Astrocyte (in vitro differentiated cells and primary cell): Measurements from ENCODE around the gene ERC1. TPM values are rescaled to one million over a fixed set of nuclear protein-coding genes. Genes with fewer than 3 reads are reported as not detected.

Source experiments
- DNase-seq: peaks from one replicate; pipeline ENCODE4 v3.0.0-alpha.2; 2010; ENCODE audit warnings: low read depth
- FAIRE-seq: peaks from 2 replicates; lab custom pipeline; 2011; peaks lifted over from hg19 to GRCh38; lab: Jason Lieb, UNC
- H2AFZ ChIP-seq: 2 replicates; pipeline ENCODE4 v1.6.0; 2012; ENCODE audit warnings: low read depth, low read length, inconsistent platforms
- H3K27ac ChIP-seq: 2 replicates; pipeline ENCODE4 v1.5.1; 2011; ENCODE audit warnings: low read depth, low read length, inconsistent platforms
- H3K27me3 ChIP-seq: 2 replicates; pipeline ENCODE4 v1.6.0; 2011; ENCODE audit warnings: low read length, inconsistent platforms; ENCODE audit not compliant: insufficient read depth
- H3K36me3 ChIP-seq: 2 replicates; pipeline ENCODE4 v1.5.1; 2011; ENCODE audit warnings: low read length, inconsistent platforms; ENCODE audit not compliant: insufficient read depth
- H3K4me1 ChIP-seq: 2 replicates; pipeline ENCODE4 v1.5.1; 2011; ENCODE audit warnings: low read length, inconsistent platforms; ENCODE audit not compliant: insufficient read depth
- H3K4me2 ChIP-seq: 2 replicates; pipeline ENCODE4 v1.6.0; 2012; ENCODE audit warnings: low read length, inconsistent platforms
- H3K4me3 ChIP-seq: 2 replicates; pipeline ENCODE4 v1.5.1; 2011; ENCODE audit warnings: low read depth, mild to moderate bottlenecking, low read length, inconsistent platforms; ENCODE audit not compliant: insufficient read depth
- H3K79me2 ChIP-seq: 2 replicates; pipeline ENCODE4 v1.6.0; 2012; ENCODE audit warnings: mild to moderate bottlenecking, low read length, inconsistent platforms; ENCODE audit not compliant: insufficient read depth
- H3K9ac ChIP-seq: 2 replicates; pipeline ENCODE4 v1.6.0; 2012; ENCODE audit warnings: mild to moderate bottlenecking, low read length, inconsistent platforms
- H3K9me3 ChIP-seq: 2 replicates; pipeline ENCODE4 v1.5.1; 2012; ENCODE audit warnings: low read depth, mild to moderate bottlenecking, low read length, inconsistent platforms; ENCODE audit not compliant: insufficient read depth
- H4K20me1 ChIP-seq: 2 replicates; pipeline ENCODE4 v1.6.0; 2012; ENCODE audit warnings: low read length, inconsistent platforms; ENCODE audit not compliant: insufficient read depth
- H3K27ac Mint-ChIP-seq: one replicate; pipeline ENCODE4 v1.8.0; 2021; ENCODE audit warnings: mild to moderate bottlenecking, mixed read lengths; ENCODE audit not compliant: unreplicated experiment
- H3K27me3 Mint-ChIP-seq: one replicate; pipeline ENCODE4 v1.8.0; 2021; ENCODE audit warnings: low read depth, mixed read lengths; ENCODE audit not compliant: unreplicated experiment
- H3K36me3 Mint-ChIP-seq: one replicate; pipeline ENCODE4 v1.8.0; 2021; ENCODE audit warnings: low read depth, mixed read lengths; ENCODE audit not compliant: unreplicated experiment
- H3K4me1 Mint-ChIP-seq: one replicate; pipeline ENCODE4 v1.8.0; 2021; ENCODE audit warnings: low read depth, mixed read lengths; ENCODE audit not compliant: unreplicated experiment
- H3K4me3 Mint-ChIP-seq: one replicate; pipeline ENCODE4 v1.8.0; 2021; ENCODE audit warnings: mild to moderate bottlenecking, moderate library complexity, mixed read lengths; ENCODE audit not compliant: unreplicated experiment
- H3K9me3 Mint-ChIP-seq: one replicate; pipeline ENCODE4 v1.8.0; 2021; ENCODE audit warnings: mild to moderate bottlenecking, mixed read lengths; ENCODE audit not compliant: unreplicated experiment
- EZH2 ChIP-seq: IDR thresholded peaks from 2 replicates; pipeline ENCODE4 v1.6.1; 2012; ENCODE audit warnings: mild to moderate bottlenecking, low read length, inconsistent platforms; ENCODE audit not compliant: insufficient read depth
- total RNA-seq: library from RNA; stranded (reverse); gene quantifications from 2 replicates; pipeline ENCODE4 v1.2.1, GENCODE V29; 2021
- TF ChIP-seq, protein P1 (sequence below): IDR thresholded peaks from 2 replicates; pipeline ENCODE4 v1.5.1; 2011; ENCODE audit warnings: low read depth, mild to moderate bottlenecking, inconsistent platforms, low read length, moderate library complexity; ENCODE audit not compliant: insufficient read depth

The ERC1 gene
- total RNA-seq, 1 donor from 2014 or later, result 67.1 TPM

DNA sequence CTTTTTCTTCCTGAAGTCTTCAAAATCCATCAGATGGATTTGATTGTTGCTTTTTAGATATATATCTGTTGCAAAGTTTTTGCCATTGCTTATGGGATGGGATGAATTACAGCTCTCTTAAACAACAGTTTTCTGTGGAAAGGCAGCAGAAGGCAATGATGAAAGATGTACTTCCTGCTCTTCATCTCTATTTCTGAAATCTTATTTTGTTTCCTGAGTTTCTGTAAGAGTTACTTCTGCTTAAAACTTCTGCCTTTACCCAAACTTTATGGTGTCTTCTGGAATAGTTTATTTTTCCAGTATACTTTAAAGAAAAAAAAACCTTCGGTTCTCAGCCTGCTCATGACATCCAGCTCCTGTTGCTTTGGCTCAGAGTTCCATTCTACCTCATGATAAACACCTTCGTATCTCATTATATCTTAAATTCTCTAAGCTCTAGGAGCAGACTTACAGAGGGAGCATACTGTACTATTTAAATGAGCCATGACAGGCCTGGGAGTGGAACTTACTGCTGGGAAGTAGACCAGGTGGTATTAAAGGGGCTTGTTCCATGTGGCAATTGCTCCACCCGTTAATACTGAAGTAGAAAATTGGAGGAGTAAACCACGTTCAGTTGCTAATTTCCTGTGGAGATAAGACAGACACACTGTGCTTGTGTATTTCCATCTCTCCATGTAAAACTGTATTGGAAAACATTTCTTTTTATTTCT is 314.9 kb downstream of the ERC1 start:
- Histone ChIP-seq H4K20me1 (no peaks in the 10 kb centered on the region), H2AFZ (no peak overlapping the region), H3K9ac (no peak overlapping the region), H3K79me2 (no peaks in the 10 kb centered on the region), H3K9me3 (no peaks in the 10 kb centered on the region), H3K27me3 (no peaks in the 10 kb centered on the region), H3K4me1 (no peaks in the 10 kb centered on the region), H3K27ac (no peak overlapping the region), H3K4me2 (no peak overlapping the region), H3K36me3 (no peaks in the 10 kb centered on the region), H3K4me3 (no peak overlapping the region)
- TF ChIP-seq, protein P1, sequence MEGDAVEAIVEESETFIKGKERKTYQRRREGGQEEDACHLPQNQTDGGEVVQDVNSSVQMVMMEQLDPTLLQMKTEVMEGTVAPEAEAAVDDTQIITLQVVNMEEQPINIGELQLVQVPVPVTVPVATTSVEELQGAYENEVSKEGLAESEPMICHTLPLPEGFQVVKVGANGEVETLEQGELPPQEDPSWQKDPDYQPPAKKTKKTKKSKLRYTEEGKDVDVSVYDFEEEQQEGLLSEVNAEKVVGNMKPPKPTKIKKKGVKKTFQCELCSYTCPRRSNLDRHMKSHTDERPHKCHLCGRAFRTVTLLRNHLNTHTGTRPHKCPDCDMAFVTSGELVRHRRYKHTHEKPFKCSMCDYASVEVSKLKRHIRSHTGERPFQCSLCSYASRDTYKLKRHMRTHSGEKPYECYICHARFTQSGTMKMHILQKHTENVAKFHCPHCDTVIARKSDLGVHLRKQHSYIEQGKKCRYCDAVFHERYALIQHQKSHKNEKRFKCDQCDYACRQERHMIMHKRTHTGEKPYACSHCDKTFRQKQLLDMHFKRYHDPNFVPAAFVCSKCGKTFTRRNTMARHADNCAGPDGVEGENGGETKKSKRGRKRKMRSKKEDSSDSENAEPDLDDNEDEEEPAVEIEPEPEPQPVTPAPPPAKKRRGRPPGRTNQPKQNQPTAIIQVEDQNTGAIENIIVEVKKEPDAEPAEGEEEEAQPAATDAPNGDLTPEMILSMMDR, result no peak
- no peak for TF ChIP-seq EZH2
- H3K27ac Mint-ChIP-seq, result no peak overlapping the region
- H3K36me3 Mint-ChIP-seq, result peaks cover 14% of the 10 kb centered on the region
- FAIRE-seq (no peak), DNase-seq (no peak)
- H3K4me3 Mint-ChIP-seq, result no peak overlapping the region
- no peaks in the 10 kb centered on the region for H3K9me3 Mint-ChIP-seq
- no peaks in the 10 kb centered on the region for H3K27me3 Mint-ChIP-seq
- peaks cover 6% of the 10 kb centered on the region for H3K4me1 Mint-ChIP-seq

DNA sequence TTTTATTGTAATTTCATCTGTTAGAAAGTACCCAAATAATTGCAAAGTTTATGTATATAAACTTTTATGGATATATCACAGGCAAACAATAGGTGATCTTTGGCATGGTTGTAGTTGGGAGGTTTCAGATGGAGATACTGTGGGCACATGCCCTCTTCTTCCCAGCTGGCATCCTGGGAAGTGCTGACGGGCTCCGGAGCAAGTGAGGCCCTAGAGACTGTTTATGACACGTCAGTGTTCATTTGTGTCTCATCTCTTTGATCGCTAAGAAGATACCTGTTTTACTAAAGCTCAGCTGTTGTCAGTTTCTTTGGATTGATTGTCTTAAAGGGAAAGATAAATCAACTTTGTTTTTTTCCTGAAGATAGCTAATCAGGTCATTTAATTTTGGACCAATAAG is 315.8 kb downstream of the ERC1 start:
- no peak overlapping the region for H3K4me3 ChIP-seq
- no peak overlapping the region for H3K4me3 Mint-ChIP-seq
- TF ChIP-seq EZH2, result no peak
- TF ChIP-seq, protein P1, result no peak
- H3K9me3 Mint-ChIP-seq, result no peaks in the 10 kb centered on the region
- H3K4me1 ChIP-seq, result no peaks in the 10 kb centered on the region
- H3K9ac ChIP-seq, result no peak overlapping the region
- DNase-seq (no peak), FAIRE-seq (no peak)
- no peak overlapping the region for H3K4me2 ChIP-seq
- no peaks in the 10 kb centered on the region for H4K20me1 ChIP-seq
- H3K27me3 ChIP-seq, result no peaks in the 10 kb centered on the region
- no peak overlapping the region for H2AFZ ChIP-seq
- H3K4me1 Mint-ChIP-seq, result peaks cover 6% of the 10 kb centered on the region
- no peaks in the 10 kb centered on the region for H3K9me3 ChIP-seq
- H3K36me3 Mint-ChIP-seq, result peaks cover 9% of the 10 kb centered on the region
- H3K36me3 ChIP-seq, result no peaks in the 10 kb centered on the region
- H3K27ac Mint-ChIP-seq, result no peak overlapping the region
- no peaks in the 10 kb centered on the region for H3K27me3 Mint-ChIP-seq
- no peaks in the 10 kb centered on the region for H3K79me2 ChIP-seq
- H3K27ac ChIP-seq, result no peak overlapping the region

DNA sequence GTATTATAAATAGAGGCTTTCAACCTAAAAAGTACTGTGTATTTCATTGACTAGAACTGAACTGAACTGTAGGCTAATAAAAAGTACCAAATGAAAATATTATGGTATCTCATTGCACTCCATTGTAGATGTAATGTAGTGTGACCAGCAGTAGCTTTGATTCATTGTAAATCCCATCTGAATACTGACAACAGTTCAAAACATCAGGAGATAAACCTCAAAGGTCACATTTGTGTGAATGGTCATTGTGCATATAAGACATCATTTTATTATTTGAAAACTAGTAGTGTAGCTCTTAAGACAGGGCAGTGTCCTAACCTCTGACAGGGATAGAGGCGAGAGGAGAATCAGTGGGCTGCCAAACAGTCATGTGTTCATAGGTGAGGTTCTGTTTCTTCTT is 316.8 kb downstream of the ERC1 start:
- H4K20me1 ChIP-seq, result no peaks in the 10 kb centered on the region
- H2AFZ ChIP-seq, result no peak overlapping the region
- Mint-ChIP-seq H3K9me3 (no peaks in the 10 kb centered on the region), H3K36me3 (peaks cover 7% of the 10 kb centered on the region), H3K27ac (no peak overlapping the region), H3K27me3 (no peaks in the 10 kb centered on the region), H3K4me3 (no peak overlapping the region), H3K4me1 (peaks cover 10% of the 10 kb centered on the region)
- no peak overlapping the region for H3K27ac ChIP-seq
- no peak overlapping the region for H3K4me3 ChIP-seq
- no peaks in the 10 kb centered on the region for H3K9me3 ChIP-seq
- no peaks in the 10 kb centered on the region for H3K36me3 ChIP-seq
- no peak for TF ChIP-seq EZH2
- TF ChIP-seq, protein P1, result no peak
- H3K9ac ChIP-seq, result no peak overlapping the region
- no peaks in the 10 kb centered on the region for H3K27me3 ChIP-seq
- H3K4me2 ChIP-seq, result no peak overlapping the region
- FAIRE-seq, result no peak
- DNase-seq, result no peak
- no peaks in the 10 kb centered on the region for H3K79me2 ChIP-seq
- H3K4me1 ChIP-seq, result no peaks in the 10 kb centered on the region
